IMR-90 (cell line): ENCODE measurements around the gene CLIC1. TPM values are rescaled to one million over a fixed set of nuclear protein-coding genes. Genes with fewer than 3 reads are reported as not detected.

Experiments used
- ATAC-seq: fragments of 200-7000 bp; cut with Tn5 transposase; 2 replicates; pipeline ENCODE4 v1.9.1; 2020; ENCODE audit warnings: low read depth, mild to moderate bottlenecking, moderate library complexity
- BruUV-seq: library from RNA; stranded (reverse); fragments of 400-500 nt; replicated peaks from 2 replicates; lab custom pipeline; 2021; lab: Mats Ljungman, UMichigan
- CTCF ChIA-PET: fragments of 300-600 bp; formaldehyde crosslinking; extraction: SDS; loops from one replicate; lab custom pipeline; 2021; ENCODE audit warnings: antibody characterized with exemption; lab: Yijun Ruan, JAX
- POLR2A ChIA-PET: fragments of 300-600 bp; sonication (Branson Sonifier 250); formaldehyde crosslinking; loops from one replicate; lab custom pipeline; 2022; ENCODE audit warnings: antibody characterized with exemption; ENCODE audit not compliant: unreplicated experiment; lab: Charles Lee
- DNase-seq: peaks from one replicate; pipeline ENCODE4 v3.0.0; 2013
- H2AFZ ChIP-seq: replicated peaks from 2 replicates; pipeline ENCODE3; 2013; ENCODE audit warnings: low read length, mild to moderate bottlenecking; ENCODE audit not compliant: poor library complexity
- H2AK5ac ChIP-seq: 2 replicates; pipeline ENCODE4 v1.6.1; 2013; ENCODE audit warnings: low read depth, low read length, inconsistent platforms
- H2AK9ac ChIP-seq: replicated peaks from 2 replicates; pipeline ENCODE3; 2013; ENCODE audit warnings: mild to moderate bottlenecking, low read depth, low read length, moderate library complexity; ENCODE audit not compliant: poor library complexity
- H2BK120ac ChIP-seq: 2 replicates; pipeline ENCODE4 v1.6.1; 2013; ENCODE audit warnings: low read depth, low read length, inconsistent platforms
- H2BK15ac ChIP-seq: 3 replicates; pipeline ENCODE4 v1.6.1; 2013; ENCODE audit warnings: low read depth, low read length, inconsistent platforms
- H2BK20ac ChIP-seq: 2 replicates; pipeline ENCODE4 v1.6.1; 2013; ENCODE audit warnings: low read depth, mild to moderate bottlenecking, inconsistent platforms, low read length, moderate library complexity
- H2BK5ac ChIP-seq: 2 replicates; pipeline ENCODE4 v1.6.1; 2013; ENCODE audit warnings: mild to moderate bottlenecking, low read depth, low read length, inconsistent platforms; ENCODE audit not compliant: poor library complexity, severe bottlenecking
- H3K14ac ChIP-seq: replicated peaks from 2 replicates; pipeline ENCODE4 v1.6.1; 2013; ENCODE audit warnings: low read depth, low read length, inconsistent platforms
- H3K18ac ChIP-seq: 2 replicates; pipeline ENCODE4 v1.6.1; 2013; ENCODE audit warnings: low read depth, low read length, control low read depth
- H3K23ac ChIP-seq: 2 replicates; pipeline ENCODE4 v1.6.1; 2013; ENCODE audit warnings: low read depth, low read length, inconsistent platforms
- H3K27ac ChIP-seq: 2 replicates; pipeline ENCODE4 v1.5.1; 2013; ENCODE audit warnings: mild to moderate bottlenecking, control low read depth, low read length; ENCODE audit not compliant: insufficient read depth
- H3K27me3 ChIP-seq: 2 replicates; pipeline ENCODE4 v1.6.1; 2013; ENCODE audit warnings: low read length; ENCODE audit not compliant: control insufficient read depth, insufficient read depth
- H3K36me3 ChIP-seq: 2 replicates; pipeline ENCODE4 v1.6.1; 2013; ENCODE audit warnings: low read length, mixed read lengths; ENCODE audit not compliant: control insufficient read depth, insufficient read depth
- H3K4ac ChIP-seq: 2 replicates; pipeline ENCODE4 v1.6.1; 2013; ENCODE audit warnings: low read depth, low read length, inconsistent platforms
- H3K4me1 ChIP-seq: 2 replicates; pipeline ENCODE4 v1.6.1; 2013; ENCODE audit warnings: low read length, mixed read lengths; ENCODE audit not compliant: control insufficient read depth, insufficient read depth
- H3K4me2 ChIP-seq: 2 replicates; pipeline ENCODE4 v1.6.1; 2013; ENCODE audit warnings: low read depth, mild to moderate bottlenecking, control low read depth, low read length, moderate library complexity
- H3K4me3 ChIP-seq: 2 replicates; pipeline ENCODE4 v1.5.1; 2013; ENCODE audit warnings: low read depth, mild to moderate bottlenecking, control low read depth, low read length, moderate library complexity; ENCODE audit not compliant: insufficient read depth
- H3K56ac ChIP-seq: 2 replicates; pipeline ENCODE4 v1.6.1; 2013; ENCODE audit warnings: low read length, inconsistent platforms; ENCODE audit not compliant: insufficient read depth; ENCODE audit errors: extremely low read depth
- H3K79me1 ChIP-seq, 2 experiments: 2 replicates each; pipeline ENCODE4 v1.6.1; 2013; ENCODE audit warnings: low read length in 2 of 2, inconsistent platforms in 1 of 2, low read depth in 1 of 2
- H3K9ac ChIP-seq: 2 replicates; pipeline ENCODE4 v1.6.1; 2013; ENCODE audit warnings: low read depth, low read length, control low read depth
- H3K9me1 ChIP-seq: 2 replicates; pipeline ENCODE4 v1.6.1; 2013; ENCODE audit warnings: low read length, inconsistent platforms; ENCODE audit not compliant: insufficient read depth
- H3K9me3 ChIP-seq: 2 replicates; pipeline ENCODE4 v1.6.1; 2013; ENCODE audit warnings: low read length; ENCODE audit not compliant: control insufficient read depth, insufficient read depth
- H4K20me1 ChIP-seq: 2 replicates; pipeline ENCODE4 v1.6.1; 2013; ENCODE audit warnings: low read length, inconsistent platforms; ENCODE audit not compliant: insufficient read depth
- H4K5ac ChIP-seq: 2 replicates; pipeline ENCODE4 v1.6.1; 2013; ENCODE audit warnings: mild to moderate bottlenecking, low read depth, low read length, control low read depth
- H4K8ac ChIP-seq, 2 experiments: 2 replicates each; pipeline ENCODE4 v1.6.1; 2013; ENCODE audit warnings: low read depth in 2 of 2, low read length in 2 of 2, control low read depth in 1 of 2, inconsistent platforms in 1 of 2
- H4K91ac ChIP-seq: 2 replicates; pipeline ENCODE4 v1.6.1; 2013; ENCODE audit warnings: low read depth, low read length, inconsistent platforms; ENCODE audit not compliant: insufficient read depth
- CEBPB ChIP-seq: IDR thresholded peaks from 2 replicates; pipeline ENCODE4 v1.6.1; 2012; ENCODE audit warnings: low read depth, low read length, improper control_type of control experiment
- MAFK ChIP-seq: IDR thresholded peaks from 2 replicates; pipeline ENCODE4 v1.6.1; 2012; ENCODE audit warnings: low read depth, low read length, improper control_type of control experiment
- MAZ ChIP-seq: IDR thresholded peaks from 2 replicates; pipeline ENCODE4 v1.6.1; 2012; ENCODE audit warnings: low read depth, mild to moderate bottlenecking, low read length, improper control_type of control experiment, moderate library complexity, borderline replicate concordance
- POLR2A ChIP-seq: IDR thresholded peaks from 2 replicates; pipeline ENCODE4 v1.6.1; 2012; ENCODE audit warnings: mild to moderate bottlenecking, low read depth, low read length
- RFX5 ChIP-seq: IDR thresholded peaks from 2 replicates; pipeline ENCODE4 v1.8.0; 2012; ENCODE audit warnings: low read depth, mild to moderate bottlenecking, low read length, moderate library complexity
- SMC3 ChIP-seq: fragments of 150-350 bp; IDR thresholded peaks from 2 replicates; pipeline ENCODE4 v1.6.1; 2016; ENCODE audit warnings: low read depth, mild to moderate bottlenecking, antibody characterized with exemption, low read length, moderate library complexity
- WGBS, 2 experiments: methylation state at CpG; one replicate each; pipeline versions ENCODE4 v1.1.5 to v1.1.7; 2013; ENCODE audit warnings: missing lambda C conversion rate in 2 of 2; ENCODE audit not compliant: insufficient read length in 1 of 2; ENCODE audit errors: extremely low coverage in 2 of 2; 5-methylcytosine and 5-hydroxymethylcytosine counted together
- dilution Hi-C: fragments of 300-500 bp; cut with HindIII; formaldehyde crosslinking; loops from one replicate; pipeline ENCODE4 v1.14.3; 2018; ENCODE audit warnings: low sequenced_read_pairs; ENCODE audit not compliant: unreplicated experiment
- in situ Hi-C: fragments of 300-500 bp; cut with MboI; formaldehyde crosslinking; loops from 3 replicates; pipeline ENCODE4 v1.14.3; 2019; ENCODE audit warnings: low sequenced_read_pairs, inconsistent platforms, mixed read lengths
- intact Hi-C: fragments of 100-400 bp; cut with micrococcal nuclease; formaldehyde crosslinking; loops from 2 replicates; pipeline ENCODE4 v1.10.0; 2022
- polyA plus RNA-seq, 3 experiments: library from polyadenylated mRNA; depleted of rRNA; stranded (reverse); fragments of >200 nt; gene quantifications; 2 replicates each; pipeline ENCODE4 v1.2.3, GENCODE V29; 2012; ENCODE audit warnings: low replicate concordance in 1 of 3
- total RNA-seq: library from RNA; depleted of rRNA; stranded (reverse); fragments of >200 nt; gene quantifications from 2 replicates; pipeline ENCODE4 v1.2.3, GENCODE V29; 2012

Gene CLIC1
- total and polyA plus RNA-seq, 2 of the 4 experiments (the other 2 are of a cell fraction), result 706 to 1,185 TPM

- H3K79me1 ChIP-seq, result no peaks in the 10 kb centered on the region
- H3K56ac ChIP-seq, result no peak overlapping the region
- no peak overlapping the region for H2BK20ac ChIP-seq
- H3K4me3 ChIP-seq, result no peak overlapping the region
- no peak overlapping the region for H2BK120ac ChIP-seq
- H4K5ac ChIP-seq, result no peak overlapping the region
- no TSS peak for BruUV-seq
- H3K4me2 ChIP-seq, result no peak overlapping the region
- H3K4ac ChIP-seq, result no peak overlapping the region
- ChIA-PET POLR2A (no interaction called here), CTCF (no interaction called here)
- no peak overlapping the region for H3K23ac ChIP-seq
- no CpG with 5 or more reads among the region's 2 CpGs for WGBS, 2 experiments
- H2BK15ac ChIP-seq, result no peak overlapping the region
- no peaks in the 10 kb centered on the region for H3K9me3 ChIP-seq
- dilution Hi-C loops, result no loop called here
- in situ Hi-C loops, result no loop called here
- no peak overlapping the region for H4K91ac ChIP-seq
- no peak overlapping the region for H3K9ac ChIP-seq
- no peak for TF ChIP-seq MAFK
- TF ChIP-seq MAZ, result no peak
- no peak for TF ChIP-seq POLR2A
- TF ChIP-seq CEBPB, result no peak
- no peak for TF ChIP-seq RFX5
- TF ChIP-seq SMC3, result no peak
- no peak for ATAC-seq
- no peak overlapping the region for H3K18ac ChIP-seq
- no peak overlapping the region for H3K27ac ChIP-seq
- H3K27me3 ChIP-seq, result no peaks in the 10 kb centered on the region
- H2AFZ ChIP-seq, result no peak overlapping the region
- H3K4me1 ChIP-seq, result no peaks in the 10 kb centered on the region
- H2BK5ac ChIP-seq, result no peak overlapping the region
- H4K8ac ChIP-seq, result no peak overlapping the region
- peaks cover 3% of the 10 kb centered on the region; the same call in 1 of the 2 replicates for H3K9me1 ChIP-seq
- no peak overlapping the region for H3K14ac ChIP-seq
- H3K36me3 ChIP-seq, result no peaks in the 10 kb centered on the region
- H2AK9ac ChIP-seq, result no peak overlapping the region
- no peak for DNase-seq
- no peaks in the 10 kb centered on the region for H4K20me1 ChIP-seq
- intact Hi-C loops, result no loop called here
- no peak overlapping the region for H2AK5ac ChIP-seq
Measured at GRCh38 chr6:31770860-31771259, 34.5 kb upstream of the CLIC1 start.
